Fibroblast of skin of left quadriceps (primary cell): ENCODE results near the gene POU2F3.

Source experiments
- DNase-seq, 2 experiments: peaks; one replicate each; pipeline ENCODE4 v3.0.0-alpha.2; 2013; ENCODE audit warnings: low read depth in 2 of 2

Gene POU2F3

GRCh38 chr11:120340529-120340928 lies 100.6 kb downstream of the POU2F3 start:
- no peak for DNase-seq

DNA sequence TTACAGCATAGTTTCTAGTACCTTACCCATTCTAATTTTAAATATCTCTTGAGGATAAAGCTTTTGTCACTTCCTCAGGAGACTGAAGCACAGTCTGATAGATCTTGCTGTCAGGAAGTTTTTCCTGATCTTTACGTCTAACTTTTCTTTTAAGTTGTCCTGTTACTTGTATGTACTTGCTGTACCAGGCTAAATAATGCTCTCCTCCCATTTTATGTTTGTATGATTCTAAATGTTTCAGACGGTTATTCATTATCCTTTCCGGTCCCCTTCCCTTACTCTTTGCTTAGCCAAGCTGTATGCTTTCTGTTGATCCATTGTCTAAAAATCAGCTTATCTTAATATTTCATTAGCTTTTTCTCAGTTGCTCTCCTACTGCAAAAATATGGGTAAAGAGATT lies 102.3 kb downstream of the POU2F3 start:
- DNase-seq = no peak

- DNase-seq = no peak
These were observed 102.7 kb downstream of the POU2F3 start for GRCh38 chr11:120342678-120343077.

- no peak for DNase-seq
These were observed 103.5 kb downstream of the POU2F3 start for GRCh38 chr11:120343429-120343828.

DNA sequence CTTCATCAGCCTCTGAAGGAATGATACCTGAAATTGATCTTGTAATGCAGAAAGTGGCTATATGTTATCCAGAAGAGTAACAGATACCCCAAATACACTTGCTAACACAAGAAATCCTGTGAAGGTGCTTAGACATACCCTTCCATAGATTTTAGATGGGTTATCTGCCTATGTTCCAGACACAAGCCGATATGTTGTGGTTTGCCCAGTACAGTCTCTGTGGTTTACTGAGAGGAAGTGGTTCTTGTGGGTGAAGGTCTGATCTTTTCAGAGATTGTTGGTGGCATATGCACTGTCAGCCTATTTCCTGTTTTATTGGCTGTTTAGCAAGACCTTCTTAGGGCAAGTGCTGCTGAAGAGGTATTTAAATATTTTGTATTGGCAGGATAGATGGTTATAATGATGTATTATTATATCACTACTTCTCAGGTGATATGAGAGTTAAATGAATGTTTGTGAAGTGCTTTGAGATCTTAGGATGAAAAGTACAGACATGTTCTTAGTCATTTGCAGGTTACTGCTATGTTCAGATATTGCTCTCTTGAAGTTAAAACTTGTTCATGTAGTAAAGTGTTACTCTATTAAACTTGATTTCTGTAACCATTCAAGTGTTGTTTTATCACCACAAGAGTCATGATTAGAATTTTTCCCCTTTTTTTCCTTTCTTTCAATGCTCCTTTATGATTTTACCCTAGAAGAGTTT lies 104.5 kb downstream of the POU2F3 start:
- DNase-seq = no peak

- DNase-seq = no peak
These were observed 106.3 kb downstream of the POU2F3 start for GRCh38 chr11:120346233-120346632.

DNA sequence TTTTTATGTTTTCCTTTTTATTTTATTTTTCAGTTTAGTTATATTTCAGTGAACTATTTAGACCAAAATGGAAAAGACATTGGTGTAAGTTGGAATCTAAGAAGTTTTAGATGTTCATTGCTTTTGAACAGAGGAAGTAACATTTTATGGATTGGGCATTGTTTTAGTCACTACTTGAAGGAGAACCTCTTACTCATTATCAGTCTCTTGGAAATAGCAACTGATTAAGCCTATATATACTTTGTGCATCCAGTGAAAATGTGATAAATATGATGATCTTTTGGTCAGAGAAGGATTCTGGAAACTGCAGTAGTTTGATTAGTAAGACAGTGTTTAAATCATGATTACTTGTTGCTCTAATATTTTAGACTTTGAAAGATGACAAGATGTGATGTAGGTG lies 110.7 kb downstream of the POU2F3 start:
- no peak for DNase-seq

DNA sequence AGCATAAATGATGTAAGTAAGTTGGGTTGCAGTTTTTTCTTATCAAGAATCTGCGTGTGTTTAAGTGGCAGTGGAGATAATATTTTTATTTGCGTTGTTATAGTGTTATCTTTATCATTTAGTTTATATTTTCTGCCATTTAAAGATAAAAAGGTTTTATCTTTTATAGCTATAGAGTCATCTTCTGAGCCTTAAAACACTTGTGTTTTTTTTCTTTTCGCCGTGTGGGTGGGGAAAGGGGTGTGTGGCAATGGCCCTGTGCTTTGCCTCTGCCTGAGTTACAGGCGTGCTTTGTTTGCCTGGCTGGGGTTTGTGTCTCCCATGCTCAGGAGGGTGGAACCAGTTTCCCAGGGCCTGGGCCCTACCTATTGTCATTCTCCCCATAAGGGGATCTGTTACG lies 112.5 kb downstream of the POU2F3 start:
- DNase-seq = no peak

GRCh38 chr11:120354068-120354467 lies 114.1 kb downstream of the POU2F3 start:
- no peak for DNase-seq

- no peak for DNase-seq
These were observed 114.8 kb downstream of the POU2F3 start for GRCh38 chr11:120354779-120355178.

GRCh38 chr11:120357620-120358019 lies 117.7 kb downstream of the POU2F3 start:
- no peak for DNase-seq

GRCh38 chr11:120358729-120359128 lies 118.8 kb downstream of the POU2F3 start:
- no peak for DNase-seq

DNA sequence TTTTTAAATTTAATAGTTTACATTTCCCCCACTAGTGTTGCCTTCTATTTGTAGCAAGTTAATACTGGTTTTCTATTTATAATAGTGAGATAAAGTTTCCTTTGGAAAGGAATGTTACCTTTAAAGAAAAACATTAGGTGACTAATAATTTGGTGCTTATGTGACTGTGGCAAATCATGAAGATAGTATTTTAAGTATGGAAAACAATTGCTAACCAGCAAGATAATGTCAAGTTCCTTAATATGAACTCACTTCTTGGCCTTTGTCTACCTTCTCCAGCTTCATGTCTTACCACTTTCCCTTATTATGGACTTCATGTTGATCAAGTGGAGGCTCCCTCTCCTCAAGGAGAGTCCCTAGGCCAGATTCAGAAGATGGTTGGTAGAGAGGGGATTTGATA lies 123.5 kb downstream of the POU2F3 start:
- DNase-seq = no peak

GRCh38 chr11:120365512-120365911 lies 125.6 kb downstream of the POU2F3 start:
- DNase-seq = no peak
